SU-DHL-6 (cell line): Measurements from ENCODE around the gene NINJ2.

ENCODE experiments used
- H2AFZ ChIP-seq: fragments of 200-600 bp; sonication (generic); 2 replicates; pipeline ENCODE4 v1.6.1; 2014; ENCODE audit warnings: low read depth, mild to moderate bottlenecking, moderate library complexity, mixed read lengths, antibody characterized with exemption, low read length; ENCODE audit not compliant: severe bottlenecking
- H3F3A ChIP-seq: fragments of 200-600 bp; shearing (Covaris generic); 2 replicates; pipeline ENCODE4 v1.6.0; 2016; ENCODE audit warnings: antibody characterized with exemption, mild to moderate bottlenecking; ENCODE audit not compliant: insufficient read depth
- H3K27ac ChIP-seq: fragments of 200-600 bp; sonication (generic); 2 replicates; pipeline ENCODE4 v1.5.1; 2016; ENCODE audit warnings: low read depth, mild to moderate bottlenecking, low read length, moderate library complexity, mixed read lengths
- H3K27me3 ChIP-seq: fragments of 200-600 bp; sonication (generic), shearing (Covaris generic); 2 replicates; pipeline ENCODE4 v1.6.0; 2014; ENCODE audit warnings: mild to moderate bottlenecking, low read length
- H3K36me3 ChIP-seq: fragments of 200-600 bp; sonication (generic); 2 replicates; pipeline ENCODE4 v1.6.1; 2014; ENCODE audit warnings: mild to moderate bottlenecking, low read length, mixed read lengths
- H3K4me2 ChIP-seq: fragments of 300-600, 200-600 bp; shearing (Covaris generic), sonication (generic); 2 replicates; pipeline ENCODE4 v1.6.0; 2014; ENCODE audit warnings: low read length, low read depth, mild to moderate bottlenecking; ENCODE audit not compliant: poor library complexity, severe bottlenecking
- H3K4me3 ChIP-seq: fragments of 200-600 bp; sonication (generic); 2 replicates; pipeline ENCODE4 v1.5.1; 2014; ENCODE audit warnings: antibody characterized with exemption, low read length, mild to moderate bottlenecking, mixed read lengths; ENCODE audit not compliant: insufficient read depth, poor library complexity, severe bottlenecking
- H3K79me2 ChIP-seq: fragments of 200-600 bp; sonication (generic); 2 replicates; pipeline ENCODE4 v1.6.1; 2014; ENCODE audit warnings: mild to moderate bottlenecking, low read length, moderate library complexity; ENCODE audit not compliant: insufficient read depth
- H3K9ac ChIP-seq: fragments of 200-600 bp; sonication (generic); 2 replicates; pipeline ENCODE4 v1.7.0; 2014; ENCODE audit warnings: mild to moderate bottlenecking, low read length
- H3K9me2 ChIP-seq: fragments of 200-600 bp; sonication (generic); replicated peaks from 2 replicates; pipeline ENCODE4 v1.6.1; 2014; ENCODE audit warnings: low read length; ENCODE audit not compliant: insufficient read depth
- H3K9me3 ChIP-seq: fragments of 200-600 bp; sonication (generic); 2 replicates; pipeline ENCODE4 v1.6.1; 2014; ENCODE audit warnings: low read length, mixed read lengths; ENCODE audit not compliant: insufficient read depth
- H4K20me1 ChIP-seq: fragments of 200-600 bp; sonication (generic); 2 replicates; pipeline ENCODE4 v1.6.1; 2014; ENCODE audit warnings: low read depth, mild to moderate bottlenecking, antibody characterized with exemption, low read length, moderate library complexity, mixed read lengths
- CTCF ChIP-seq: fragments of 200-600 bp; sonication (generic); IDR thresholded peaks from one replicate; pipeline ENCODE4 v1.5.1; 2017; ENCODE audit warnings: antibody characterized with exemption, mild to moderate bottlenecking, low read length, moderate library complexity; ENCODE audit not compliant: insufficient read depth, poor library complexity, severe bottlenecking
- EZH2phosphoT487 ChIP-seq: fragments of 200-600 bp; sonication (generic), shearing (Covaris generic); conservative IDR thresholded peaks from 2 replicates; pipeline ENCODE4 v1.6.1; 2018; ENCODE audit warnings: mild to moderate bottlenecking, antibody characterized with exemption, low read length, moderate library complexity, mixed read lengths

Gene NINJ2

GRCh38 chr12:588024-588322, 75.3 kb downstream of the NINJ2 start:
- no peaks in the 10 kb centered on the region for H3K36me3 ChIP-seq
- no peaks in the 10 kb centered on the region for H3F3A ChIP-seq
- no peak overlapping the region for H2AFZ ChIP-seq
- H3K4me3 ChIP-seq, result no peak overlapping the region
- no peak overlapping the region for H3K27ac ChIP-seq
- H3K9me3 ChIP-seq, result no peaks in the 10 kb centered on the region
- no peak overlapping the region for H3K4me2 ChIP-seq
- H3K9ac ChIP-seq, result no peak overlapping the region
- TF ChIP-seq CTCF (no peak), EZH2phosphoT487 (no peak)
- H3K9me2 ChIP-seq, result no peaks in the 10 kb centered on the region
- no peaks in the 10 kb centered on the region for H4K20me1 ChIP-seq
- H3K79me2 ChIP-seq, result no peaks in the 10 kb centered on the region
- no peaks in the 10 kb centered on the region for H3K27me3 ChIP-seq

DNA sequence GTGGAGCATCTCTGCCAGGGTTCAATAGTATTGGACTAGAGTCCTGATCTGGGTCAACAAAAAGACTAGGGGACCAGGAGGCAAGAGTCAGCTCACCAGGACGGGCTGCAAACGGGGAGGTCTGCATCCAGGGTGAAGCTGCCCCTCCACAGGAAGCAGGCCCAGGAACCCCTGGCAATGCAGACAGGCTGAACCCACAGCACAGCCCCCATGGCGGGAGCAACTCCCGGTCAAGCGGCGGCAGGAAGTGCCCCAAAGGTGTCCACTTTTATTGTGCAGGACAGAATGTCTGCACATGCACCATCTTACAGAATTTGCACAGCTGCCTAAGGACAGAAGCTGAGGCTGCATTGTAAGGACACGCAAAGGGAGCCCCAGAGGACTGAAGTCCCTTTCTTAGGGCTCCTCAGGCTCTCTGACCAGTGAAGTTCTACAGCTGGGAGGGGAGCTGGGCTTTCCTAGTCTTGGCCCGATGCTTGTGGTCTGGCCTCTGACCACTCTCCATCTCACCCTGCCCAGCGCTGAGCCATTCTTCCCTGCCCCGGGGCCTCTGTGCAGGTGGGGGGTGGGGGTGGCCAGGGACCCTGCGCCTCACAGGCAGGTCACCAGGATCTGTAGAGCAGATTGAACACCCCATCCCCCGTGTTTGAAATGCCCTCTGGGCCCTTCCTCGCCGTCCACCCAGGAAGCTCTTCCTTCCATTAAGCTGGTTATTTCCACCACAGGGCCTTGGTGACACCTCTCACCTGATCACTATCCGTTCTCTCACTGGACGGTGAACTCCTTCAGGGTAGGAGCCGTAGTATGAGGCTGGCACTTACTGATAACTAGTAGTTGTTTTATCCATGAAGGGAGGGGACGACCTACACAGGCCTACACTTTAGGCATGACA, 75.9 kb downstream of the NINJ2 start:
- no peak overlapping the region for H2AFZ ChIP-seq
- H3K79me2 ChIP-seq, result no peaks in the 10 kb centered on the region
- TF ChIP-seq EZH2phosphoT487 (no peak), CTCF (no peak)
- no peak overlapping the region for H3K27ac ChIP-seq
- H4K20me1 ChIP-seq, result no peaks in the 10 kb centered on the region
- H3K4me3 ChIP-seq, result no peak overlapping the region
- no peaks in the 10 kb centered on the region for H3K9me2 ChIP-seq
- no peak overlapping the region for H3K9ac ChIP-seq
- H3F3A ChIP-seq, result no peaks in the 10 kb centered on the region
- H3K27me3 ChIP-seq, result no peaks in the 10 kb centered on the region
- H3K9me3 ChIP-seq, result no peaks in the 10 kb centered on the region
- no peak overlapping the region for H3K4me2 ChIP-seq
- no peaks in the 10 kb centered on the region for H3K36me3 ChIP-seq

DNA sequence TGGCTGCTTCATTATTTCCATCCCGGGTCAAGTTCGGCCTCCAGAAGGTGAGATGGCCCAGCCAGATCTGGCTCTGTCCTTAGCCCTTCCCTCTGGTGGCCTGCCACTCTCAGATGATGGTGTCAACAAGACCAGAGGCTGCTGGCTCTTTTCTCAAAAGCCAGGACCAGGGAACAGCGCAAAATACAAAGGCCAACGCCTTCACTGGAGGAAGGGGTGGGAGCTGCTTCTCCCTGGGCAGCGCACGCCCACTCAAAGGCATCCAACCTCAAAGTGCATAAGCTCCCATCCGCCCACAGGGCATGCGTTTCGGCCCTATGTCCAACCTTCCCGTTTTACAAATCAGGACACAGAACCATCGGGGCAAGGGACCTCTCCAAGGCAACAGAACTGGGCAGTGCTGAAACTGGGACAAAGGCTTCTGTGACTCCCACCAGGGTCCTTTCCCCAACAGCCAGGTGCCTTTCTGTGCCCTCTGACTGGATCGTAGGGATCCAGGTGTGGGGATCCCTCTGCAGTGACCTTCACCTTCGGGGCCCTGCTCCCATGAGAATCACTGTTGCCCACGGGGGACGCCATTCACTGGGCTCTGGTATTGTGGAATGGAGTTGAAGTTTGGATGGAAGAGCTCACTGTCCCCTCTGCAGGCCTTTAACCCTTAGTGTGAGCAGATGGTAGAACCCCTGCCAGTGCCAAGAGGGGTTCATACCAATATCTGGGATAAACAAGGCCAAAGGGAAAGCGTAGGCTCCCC, 76.8 kb downstream of the NINJ2 start:
- H3K27me3 ChIP-seq, result no peaks in the 10 kb centered on the region
- no peak overlapping the region for H3K4me2 ChIP-seq
- no peak overlapping the region for H3K27ac ChIP-seq
- H4K20me1 ChIP-seq, result no peaks in the 10 kb centered on the region
- no peak overlapping the region for H3K4me3 ChIP-seq
- H3K9me2 ChIP-seq, result no peaks in the 10 kb centered on the region
- no peak overlapping the region for H3K9ac ChIP-seq
- TF ChIP-seq EZH2phosphoT487 (no peak), CTCF (no peak)
- no peaks in the 10 kb centered on the region for H3K36me3 ChIP-seq
- H3K79me2 ChIP-seq, result no peaks in the 10 kb centered on the region
- H3K9me3 ChIP-seq, result no peaks in the 10 kb centered on the region
- no peak overlapping the region for H2AFZ ChIP-seq
- no peaks in the 10 kb centered on the region for H3F3A ChIP-seq
